ENCODE measurements around the gene PDZK1IP1. TPM values are rescaled to one million over a fixed set of nuclear protein-coding genes. Genes with fewer than 3 reads are reported as not detected.
"Not testable (repeated sequence)": the region's sequence is repeated elsewhere in the genome, so short reads cannot be mapped to it uniquely, and the experiment has no call there.

Gene PDZK1IP1
- total and polyA plus RNA-seq, 2 donors = 0.20 TPM; not detected in 1

- Histone ChIP-seq H3K36me3 (ENCODE audit: insufficient read depth) (no peaks in the 10 kb centered on the region), H3K4me3 (ENCODE audit: low read depth, low read length) (no peak overlapping the region), H3K4me1 (ENCODE audit: insufficient read depth) (no peaks in the 10 kb centered on the region), H3K27ac (ENCODE audit: low read depth) (no peak overlapping the region)
- DNase-seq (ENCODE audit: extremely low spot score) = no peak
- WGBS = 88% methylated on average over 4 of the region's 4 CpGs
Measured at GRCh38 chr1:47215713-47216112, 25.9 kb upstream of the PDZK1IP1 start.

- DNase-seq (ENCODE audit: extremely low spot score) = no peak
- WGBS = 70% methylated on average over 3 of the region's 3 CpGs
- Histone ChIP-seq H3K4me3 (ENCODE audit: low read depth, low read length) (no peak overlapping the region), H3K36me3 (ENCODE audit: insufficient read depth) (no peaks in the 10 kb centered on the region), H3K27ac (ENCODE audit: low read depth) (no peak overlapping the region), H3K4me1 (ENCODE audit: insufficient read depth) (no peaks in the 10 kb centered on the region)
Measured at GRCh38 chr1:47214549-47214948, 24.7 kb upstream of the PDZK1IP1 start.

GRCh38 chr1:47213230-47213963 is 23.6 kb upstream of the PDZK1IP1 start:
- H3K36me3 ChIP-seq (ENCODE audit: insufficient read depth) = no peaks in the 10 kb centered on the region
- H3K4me3 ChIP-seq (ENCODE audit: low read depth, low read length) = no peak overlapping the region
- DNase-seq (ENCODE audit: extremely low spot score) = no peak
- no peaks in the 10 kb centered on the region for H3K4me1 ChIP-seq (ENCODE audit: insufficient read depth)
- H3K27ac ChIP-seq (ENCODE audit: low read depth) = no peak overlapping the region
- 77% methylated on average over 11 of the region's 11 CpGs for whole genome bisulfite sequencing

- Histone ChIP-seq H3K27ac (ENCODE audit: low read depth) (no peak overlapping the region), H3K4me3 (ENCODE audit: low read depth, low read length) (no peak overlapping the region), H3K4me1 (ENCODE audit: insufficient read depth) (no peaks in the 10 kb centered on the region), H3K36me3 (ENCODE audit: insufficient read depth) (no peaks in the 10 kb centered on the region)
- 85% methylated on average over 4 of the region's 4 CpGs for WGBS
- DNase-seq (ENCODE audit: extremely low spot score) = no peak
Measured at GRCh38 chr1:47212636-47213229, 22.9 kb upstream of the PDZK1IP1 start.

- Histone ChIP-seq H3K4me1 (ENCODE audit: insufficient read depth) (no peaks in the 10 kb centered on the region), H3K4me3 (ENCODE audit: low read depth, low read length) (no peak overlapping the region), H3K27ac (ENCODE audit: low read depth) (no peak overlapping the region), H3K36me3 (ENCODE audit: insufficient read depth) (no peaks in the 10 kb centered on the region)
- no peak for DNase-seq (ENCODE audit: extremely low spot score)
- 34% methylated on average over 9 of the region's 9 CpGs for WGBS
Measured at GRCh38 chr1:47211796-47212269, 22.0 kb upstream of the PDZK1IP1 start.

GRCh38 chr1:47210666-47211065 is 20.8 kb upstream of the PDZK1IP1 start:
- no peak overlapping the region for H3K27ac ChIP-seq (ENCODE audit: low read depth)
- H3K4me1 ChIP-seq (ENCODE audit: insufficient read depth) = no peaks in the 10 kb centered on the region
- H3K36me3 ChIP-seq (ENCODE audit: insufficient read depth) = no peaks in the 10 kb centered on the region
- no peak for DNase-seq (ENCODE audit: extremely low spot score)
- WGBS = 82% methylated on average over 3 of the region's 3 CpGs
- H3K4me3 ChIP-seq (ENCODE audit: low read depth, low read length) = no peak overlapping the region

- no peaks in the 10 kb centered on the region for H3K36me3 ChIP-seq (ENCODE audit: insufficient read depth)
- DNase-seq (ENCODE audit: extremely low spot score) = no peak
- no peaks in the 10 kb centered on the region for H3K4me1 ChIP-seq (ENCODE audit: insufficient read depth)
- no peak overlapping the region for H3K27ac ChIP-seq (ENCODE audit: low read depth)
- H3K4me3 ChIP-seq (ENCODE audit: low read depth, low read length) = no peak overlapping the region
- WGBS = 84% methylated on average over 3 of the region's 3 CpGs
Measured at GRCh38 chr1:47209725-47210325, 20.0 kb upstream of the PDZK1IP1 start.

- Histone ChIP-seq H3K4me3 (ENCODE audit: low read depth, low read length) (no peak overlapping the region), H3K36me3 (ENCODE audit: insufficient read depth) (no peaks in the 10 kb centered on the region), H3K4me1 (ENCODE audit: insufficient read depth) (no peaks in the 10 kb centered on the region), H3K27ac (ENCODE audit: low read depth) (no peak overlapping the region)
- DNase-seq (ENCODE audit: extremely low spot score) = no peak
- 49% methylated on average over 8 of the region's 8 CpGs for WGBS
Measured at GRCh38 chr1:47209091-47209490, 19.3 kb upstream of the PDZK1IP1 start.

- Histone ChIP-seq H3K4me1 (ENCODE audit: insufficient read depth) (no peaks in the 10 kb centered on the region), H3K4me3 (ENCODE audit: low read depth, low read length) (no peak overlapping the region), H3K36me3 (ENCODE audit: insufficient read depth) (no peaks in the 10 kb centered on the region), H3K27ac (ENCODE audit: low read depth) (no peak overlapping the region)
- WGBS = 31% methylated on average over 11 of the region's 11 CpGs
- no peak for DNase-seq (ENCODE audit: extremely low spot score)
Measured at GRCh38 chr1:47208374-47208850, 18.6 kb upstream of the PDZK1IP1 start.

- WGBS = 55% methylated on average over 8 of the region's 8 CpGs
- Histone ChIP-seq H3K36me3 (ENCODE audit: insufficient read depth) (no peaks in the 10 kb centered on the region), H3K27ac (ENCODE audit: low read depth) (no peak overlapping the region), H3K4me3 (ENCODE audit: low read depth, low read length) (no peak overlapping the region), H3K4me1 (ENCODE audit: insufficient read depth) (no peaks in the 10 kb centered on the region)
- no peak for DNase-seq (ENCODE audit: extremely low spot score)
Measured at GRCh38 chr1:47207803-47208373, 18.1 kb upstream of the PDZK1IP1 start.

GRCh38 chr1:47205918-47206317 is 16.1 kb upstream of the PDZK1IP1 start:
- DNase-seq (ENCODE audit: extremely low spot score) = no peak

GRCh38 chr1:47203504-47203903 is 13.7 kb upstream of the PDZK1IP1 start:
- H3K36me3 ChIP-seq (ENCODE audit: insufficient read depth); DNase-seq (ENCODE audit: extremely low spot score); H3K4me1 ChIP-seq (ENCODE audit: insufficient read depth); H3K27ac ChIP-seq (ENCODE audit: low read depth); H3K4me3 ChIP-seq (ENCODE audit: low read depth, low read length): not testable (repeated sequence)
- 61% methylated on average over 2 of the region's 2 CpGs for WGBS

More at GRCh38 chr1:47205918-47206317, 16.1 kb upstream of the PDZK1IP1 start:
- H3K27ac ChIP-seq (ENCODE audit: low read depth) = no peak overlapping the region
- no peaks in the 10 kb centered on the region for H3K4me1 ChIP-seq (ENCODE audit: insufficient read depth)
- H3K4me3 ChIP-seq (ENCODE audit: low read depth, low read length) = no peak overlapping the region
- 91% methylated on average over 5 of the region's 5 CpGs for WGBS
- H3K36me3 ChIP-seq (ENCODE audit: insufficient read depth) = no peaks in the 10 kb centered on the region

GRCh38 chr1:47201179-47201578 is 11.3 kb upstream of the PDZK1IP1 start:
- DNase-seq (ENCODE audit: extremely low spot score) = no peak
- no peak overlapping the region for H3K4me3 ChIP-seq (ENCODE audit: low read depth, low read length)
- H3K4me1 ChIP-seq (ENCODE audit: insufficient read depth) = no peaks in the 10 kb centered on the region
- no peaks in the 10 kb centered on the region for H3K36me3 ChIP-seq (ENCODE audit: insufficient read depth)
- WGBS = 25% methylated on average over 4 of the region's 4 CpGs
- H3K27ac ChIP-seq (ENCODE audit: low read depth) = no peak overlapping the region

GRCh38 chr1:47198214-47198613 is 8.4 kb upstream of the PDZK1IP1 start:
- DNase-seq (ENCODE audit: extremely low spot score) = no peak
- H3K36me3 ChIP-seq (ENCODE audit: insufficient read depth) = no peaks in the 10 kb centered on the region
- no peaks in the 10 kb centered on the region for H3K4me1 ChIP-seq (ENCODE audit: insufficient read depth)
- WGBS = 78% methylated on average over 4 of the region's 4 CpGs
- H3K27ac ChIP-seq (ENCODE audit: low read depth) = no peak overlapping the region
- no peak overlapping the region for H3K4me3 ChIP-seq (ENCODE audit: low read depth, low read length)
